Mesothelial cell of epicardium (in vitro differentiated cells): ENCODE results near the gene EXOC4. TPM values are rescaled to one million over a fixed set of nuclear protein-coding genes. Genes with fewer than 3 reads are reported as not detected.

Source experiments
- DNase-seq, 2 experiments: peaks; one replicate each; pipeline ENCODE4 v3.0.0; 2021; ENCODE audit warnings: low spot score in 2 of 2; ENCODE audit not compliant: unreplicated experiment in 2 of 2
- H3K27ac Mint-ChIP-seq: 2 replicates; pipeline ENCODE4 v1.8.0; 2021; ENCODE audit warnings: mixed read lengths
- H3K27me3 Mint-ChIP-seq: 2 replicates; pipeline ENCODE4 v1.8.0; 2021; ENCODE audit warnings: low read depth, mixed read lengths
- H3K36me3 Mint-ChIP-seq: 2 replicates; pipeline ENCODE4 v1.8.0; 2021; ENCODE audit warnings: mixed read lengths
- H3K4me1 Mint-ChIP-seq: 2 replicates; pipeline ENCODE4 v1.8.0; 2021; ENCODE audit warnings: mixed read lengths
- H3K4me3 Mint-ChIP-seq: 2 replicates; pipeline ENCODE4 v1.8.0; 2021; ENCODE audit warnings: mild to moderate bottlenecking, moderate library complexity, mixed read lengths
- H3K9me3 Mint-ChIP-seq: 2 replicates; pipeline ENCODE4 v1.8.0; 2021; ENCODE audit warnings: mixed read lengths
- CTCF ChIP-seq: fragments of 200-600 bp; sonication (generic); IDR thresholded peaks from one replicate; pipeline ENCODE4 v1.5.0; 2021; ENCODE audit warnings: antibody characterized with exemption; ENCODE audit not compliant: unreplicated experiment
- total RNA-seq: library from RNA; stranded (reverse); gene quantifications from 3 replicates; pipeline ENCODE4 v1.2.1, GENCODE V29; 2021

The EXOC4 gene
- total RNA-seq, 1 donor from 2014 or later = 105 TPM

GRCh38 chr7:133763076-133763640 lies 510.3 kb downstream of the EXOC4 start:
- H3K9me3 Mint-ChIP-seq = no peaks in the 10 kb centered on the region
- H3K36me3 Mint-ChIP-seq = peaks cover 2% of the 10 kb centered on the region

DNA sequence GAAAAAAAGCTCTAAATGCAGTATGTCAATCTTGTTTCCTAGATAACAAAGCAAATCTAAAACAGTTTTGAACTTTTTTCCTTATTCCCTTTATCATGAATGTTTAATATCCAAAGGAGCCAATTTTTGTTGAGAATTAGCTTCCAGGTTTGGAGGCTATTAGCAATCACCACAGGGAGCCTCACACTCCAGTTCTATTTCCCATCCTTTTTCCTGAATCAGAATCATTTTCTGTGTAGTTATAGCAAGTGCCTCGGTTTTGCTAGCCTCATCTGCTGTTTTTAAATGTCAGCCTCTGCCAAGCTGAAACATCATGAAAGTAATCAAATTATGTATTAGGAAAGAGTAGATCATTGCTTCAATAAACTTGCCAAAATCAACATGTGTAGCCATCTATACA lies 516.8 kb downstream of the EXOC4 start:
- H3K4me3 Mint-ChIP-seq = no peak overlapping the region
- peaks cover 2% of the 10 kb centered on the region for H3K27me3 Mint-ChIP-seq
- TF ChIP-seq CTCF = no peak
- no peak for DNase-seq
- H3K4me1 Mint-ChIP-seq = peaks cover 22% of the 10 kb centered on the region
- no peaks in the 10 kb centered on the region for H3K9me3 Mint-ChIP-seq
- H3K36me3 Mint-ChIP-seq = peaks cover 2% of the 10 kb centered on the region
- no peak overlapping the region for H3K27ac Mint-ChIP-seq

More at GRCh38 chr7:133763076-133763640, 510.3 kb downstream of the EXOC4 start:
- no peaks in the 10 kb centered on the region for H3K4me1 Mint-ChIP-seq
- TF ChIP-seq CTCF = no peak
- no peaks in the 10 kb centered on the region for H3K27me3 Mint-ChIP-seq
- H3K27ac Mint-ChIP-seq = no peak overlapping the region
- DNase-seq = no peak
- no peak overlapping the region for H3K4me3 Mint-ChIP-seq

DNA sequence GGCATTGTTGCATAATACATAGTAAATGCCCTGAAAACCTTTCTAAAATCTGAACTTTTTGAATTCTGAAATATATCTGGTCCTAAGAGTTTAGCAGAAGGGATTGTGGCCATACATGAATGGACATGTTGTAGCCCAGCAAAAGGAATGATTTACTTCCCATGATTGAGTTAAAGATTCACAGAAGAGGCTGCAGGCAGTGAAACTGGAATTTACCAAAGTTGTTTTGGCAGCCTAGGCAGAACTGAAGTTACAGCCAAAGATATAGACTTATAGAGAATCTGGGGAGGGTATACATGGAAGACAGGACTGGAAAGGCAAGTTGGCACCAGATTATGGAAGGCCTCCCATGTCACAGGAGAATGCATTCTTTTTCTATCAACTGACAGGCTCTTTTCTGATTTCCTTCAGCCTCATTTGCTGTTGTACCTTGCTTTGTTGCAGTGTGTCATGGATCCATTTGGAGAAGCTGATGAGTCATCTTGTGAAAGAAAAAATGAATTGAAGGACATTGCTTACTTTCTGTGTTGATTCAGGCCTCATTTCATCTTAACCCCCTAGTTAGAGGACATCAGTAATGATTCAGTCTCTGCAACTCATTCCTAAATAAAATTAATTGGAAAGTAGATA lies 518.1 kb downstream of the EXOC4 start:
- H3K9me3 Mint-ChIP-seq = no peaks in the 10 kb centered on the region
- peak overlapping the region; percentile 2 for H3K27ac Mint-ChIP-seq
- peaks cover 2% of the 10 kb centered on the region for H3K36me3 Mint-ChIP-seq
- no peak overlapping the region for H3K4me3 Mint-ChIP-seq
- H3K4me1 Mint-ChIP-seq = peaks cover 22% of the 10 kb centered on the region
- H3K27me3 Mint-ChIP-seq = peaks cover 2% of the 10 kb centered on the region
- no peak for DNase-seq
- TF ChIP-seq CTCF = no peak

GRCh38 chr7:133771788-133772419 lies 519.0 kb downstream of the EXOC4 start:
- Mint-ChIP-seq H3K4me1 (peaks cover 22% of the 10 kb centered on the region), H3K4me3 (no peak overlapping the region), H3K27ac (no peak overlapping the region), H3K9me3 (no peaks in the 10 kb centered on the region), H3K27me3 (peaks cover 2% of the 10 kb centered on the region), H3K36me3 (peaks cover 2% of the 10 kb centered on the region)
- no peak for DNase-seq
- TF ChIP-seq CTCF = no peak

GRCh38 chr7:133773601-133774000 lies 520.7 kb downstream of the EXOC4 start:
- Mint-ChIP-seq H3K36me3 (no peaks in the 10 kb centered on the region), H3K4me3 (no peak overlapping the region), H3K4me1 (peaks cover 22% of the 10 kb centered on the region), H3K9me3 (no peaks in the 10 kb centered on the region), H3K27ac (no peak overlapping the region), H3K27me3 (peaks cover 2% of the 10 kb centered on the region)
- TF ChIP-seq CTCF = no peak
- DNase-seq = no peak
